ENCODE data around the gene ARL11. TPM values are rescaled to one million over a fixed set of nuclear protein-coding genes. Genes with fewer than 3 reads are reported as not detected.
A peak's percentile ranks its signal among the peaks of the same experiment; 100 is the strongest.

Gene ARL11
- polyA plus RNA-seq, 1 donor from 2014 or later, result not detected

DNA sequence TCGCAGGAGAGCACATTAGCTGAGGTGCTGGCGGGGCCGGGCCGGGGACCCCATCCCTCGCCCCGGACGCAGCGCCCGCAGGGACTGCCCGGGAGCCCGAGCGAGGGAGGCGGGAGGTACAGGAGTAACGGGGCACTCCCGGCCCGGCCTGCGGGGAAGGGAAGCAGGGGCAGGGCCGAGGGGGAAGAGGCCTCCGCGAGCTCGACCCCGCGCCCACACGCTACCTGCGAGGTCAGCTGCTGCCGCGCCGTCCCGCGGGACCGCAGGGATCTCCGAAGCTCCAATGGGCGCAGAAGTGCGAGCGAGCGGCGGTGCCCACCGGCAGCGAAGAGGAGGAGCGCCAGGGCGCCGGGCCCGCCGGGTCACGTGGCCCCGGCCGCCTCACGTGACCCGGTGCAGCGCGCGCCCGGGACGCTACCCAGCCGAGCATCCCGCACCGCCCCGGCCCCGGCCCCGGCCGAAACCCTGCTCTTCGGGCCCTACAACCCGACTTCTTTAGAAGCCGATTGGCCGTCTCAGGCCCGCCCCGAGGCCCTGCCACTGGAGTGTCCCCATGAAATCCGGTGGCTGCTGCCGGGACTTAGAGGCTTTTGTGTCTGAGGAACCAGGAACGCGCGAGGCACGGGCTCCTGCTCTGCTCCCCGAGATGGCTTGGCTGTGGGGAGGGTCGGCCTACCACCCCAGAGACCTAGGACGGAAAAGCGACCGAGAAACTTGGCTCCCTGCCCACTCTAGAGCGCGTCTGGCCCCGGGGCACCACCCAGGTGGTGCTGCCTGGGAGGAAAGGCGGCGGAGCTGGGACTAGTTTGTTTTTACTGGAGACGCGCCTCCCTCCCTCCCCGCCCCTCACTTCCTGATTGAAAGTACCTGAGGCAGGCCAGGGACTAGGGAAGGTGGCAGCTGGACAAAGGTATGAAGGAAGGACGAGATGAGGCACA, 42.8 kb upstream of the ARL11 start, which contains the start of gene RCBTB1:
TSS of gene RCBTB1 (minus strand) at position 339 of the 938 bp plus-strand sequence. CDS start 18,279 bp downstream, outside the sequence.
- peak within 1 kb of the TSS; percentile 91 for H3K4me3 ChIP-seq (ENCODE audit: low read length)
- H2AFZ ChIP-seq (ENCODE audit: low read depth, low read length), result peak within 1 kb of the TSS; percentile 92
- no peaks in the 10 kb centered on the region for H3K27me3 ChIP-seq (ENCODE audit: insufficient read depth, low read depth, low read length)
- H3K27ac ChIP-seq (ENCODE audit: low read length), result peak within 1 kb of the TSS; percentile 67
- peak within 1 kb of the TSS; percentile 84 for H3K9ac ChIP-seq (ENCODE audit: low read length)
- peak within 1 kb of the TSS; percentile 89 for H3K4me2 ChIP-seq (ENCODE audit: low read length)
- H3K79me2 ChIP-seq (replicated peaks; ENCODE audit: insufficient read depth, low read length), result no peaks in the 10 kb centered on the region
- no peaks in the 10 kb centered on the region for H3K9me2 ChIP-seq (ENCODE audit: insufficient read depth, low read length)
- H3K36me3 ChIP-seq (ENCODE audit: insufficient read depth, low read length), result no peaks in the 10 kb centered on the region
- peak; percentile 84 for TF ChIP-seq MXI1 (conservative IDR thresholded peaks at IDR 0.05; ENCODE audit: poor library complexity, severe bottlenecking)
- peak; percentile 59 for TF ChIP-seq TAF1 (IDR thresholded peaks at IDR 0.05; ENCODE audit: low read depth)
- TF ChIP-seq, protein P1, sequence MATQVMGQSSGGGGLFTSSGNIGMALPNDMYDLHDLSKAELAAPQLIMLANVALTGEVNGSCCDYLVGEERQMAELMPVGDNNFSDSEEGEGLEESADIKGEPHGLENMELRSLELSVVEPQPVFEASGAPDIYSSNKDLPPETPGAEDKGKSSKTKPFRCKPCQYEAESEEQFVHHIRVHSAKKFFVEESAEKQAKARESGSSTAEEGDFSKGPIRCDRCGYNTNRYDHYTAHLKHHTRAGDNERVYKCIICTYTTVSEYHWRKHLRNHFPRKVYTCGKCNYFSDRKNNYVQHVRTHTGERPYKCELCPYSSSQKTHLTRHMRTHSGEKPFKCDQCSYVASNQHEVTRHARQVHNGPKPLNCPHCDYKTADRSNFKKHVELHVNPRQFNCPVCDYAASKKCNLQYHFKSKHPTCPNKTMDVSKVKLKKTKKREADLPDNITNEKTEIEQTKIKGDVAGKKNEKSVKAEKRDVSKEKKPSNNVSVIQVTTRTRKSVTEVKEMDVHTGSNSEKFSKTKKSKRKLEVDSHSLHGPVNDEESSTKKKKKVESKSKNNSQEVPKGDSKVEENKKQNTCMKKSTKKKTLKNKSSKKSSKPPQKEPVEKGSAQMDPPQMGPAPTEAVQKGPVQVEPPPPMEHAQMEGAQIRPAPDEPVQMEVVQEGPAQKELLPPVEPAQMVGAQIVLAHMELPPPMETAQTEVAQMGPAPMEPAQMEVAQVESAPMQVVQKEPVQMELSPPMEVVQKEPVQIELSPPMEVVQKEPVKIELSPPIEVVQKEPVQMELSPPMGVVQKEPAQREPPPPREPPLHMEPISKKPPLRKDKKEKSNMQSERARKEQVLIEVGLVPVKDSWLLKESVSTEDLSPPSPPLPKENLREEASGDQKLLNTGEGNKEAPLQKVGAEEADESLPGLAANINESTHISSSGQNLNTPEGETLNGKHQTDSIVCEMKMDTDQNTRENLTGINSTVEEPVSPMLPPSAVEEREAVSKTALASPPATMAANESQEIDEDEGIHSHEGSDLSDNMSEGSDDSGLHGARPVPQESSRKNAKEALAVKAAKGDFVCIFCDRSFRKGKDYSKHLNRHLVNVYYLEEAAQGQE (IDR thresholded peaks at IDR 0.05; ENCODE audit: borderline replicate concordance), result no peak
- peak; percentile 11 for TF ChIP-seq RAD21 (conservative IDR thresholded peaks at IDR 0.05)
- TF ChIP-seq EZH2 (IDR thresholded peaks at IDR 0.05; ENCODE audit: borderline replicate concordance, insufficient read depth, low read length, poor library complexity, severe bottlenecking), result no peak
- TF ChIP-seq POLR2AphosphoS5 (IDR thresholded peaks at IDR 0.05), result peak; percentile 66
- TF ChIP-seq, protein P2, sequence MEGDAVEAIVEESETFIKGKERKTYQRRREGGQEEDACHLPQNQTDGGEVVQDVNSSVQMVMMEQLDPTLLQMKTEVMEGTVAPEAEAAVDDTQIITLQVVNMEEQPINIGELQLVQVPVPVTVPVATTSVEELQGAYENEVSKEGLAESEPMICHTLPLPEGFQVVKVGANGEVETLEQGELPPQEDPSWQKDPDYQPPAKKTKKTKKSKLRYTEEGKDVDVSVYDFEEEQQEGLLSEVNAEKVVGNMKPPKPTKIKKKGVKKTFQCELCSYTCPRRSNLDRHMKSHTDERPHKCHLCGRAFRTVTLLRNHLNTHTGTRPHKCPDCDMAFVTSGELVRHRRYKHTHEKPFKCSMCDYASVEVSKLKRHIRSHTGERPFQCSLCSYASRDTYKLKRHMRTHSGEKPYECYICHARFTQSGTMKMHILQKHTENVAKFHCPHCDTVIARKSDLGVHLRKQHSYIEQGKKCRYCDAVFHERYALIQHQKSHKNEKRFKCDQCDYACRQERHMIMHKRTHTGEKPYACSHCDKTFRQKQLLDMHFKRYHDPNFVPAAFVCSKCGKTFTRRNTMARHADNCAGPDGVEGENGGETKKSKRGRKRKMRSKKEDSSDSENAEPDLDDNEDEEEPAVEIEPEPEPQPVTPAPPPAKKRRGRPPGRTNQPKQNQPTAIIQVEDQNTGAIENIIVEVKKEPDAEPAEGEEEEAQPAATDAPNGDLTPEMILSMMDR (IDR thresholded peaks at IDR 0.05; ENCODE audit: poor library complexity, severe bottlenecking), result peak; percentile 3
- TF ChIP-seq EP300 (conservative IDR thresholded peaks at IDR 0.05; ENCODE audit: poor library complexity, severe bottlenecking), result peak; percentile 59
- H4K20me1 ChIP-seq (ENCODE audit: insufficient read depth), result no peaks in the 10 kb centered on the region
- no peaks in the 10 kb centered on the region for H3F3A ChIP-seq (ENCODE audit: insufficient read depth, low read length, poor library complexity, severe bottlenecking)
- no peaks in the 10 kb centered on the region for H3K9me3 ChIP-seq (ENCODE audit: low read length)

DNA sequence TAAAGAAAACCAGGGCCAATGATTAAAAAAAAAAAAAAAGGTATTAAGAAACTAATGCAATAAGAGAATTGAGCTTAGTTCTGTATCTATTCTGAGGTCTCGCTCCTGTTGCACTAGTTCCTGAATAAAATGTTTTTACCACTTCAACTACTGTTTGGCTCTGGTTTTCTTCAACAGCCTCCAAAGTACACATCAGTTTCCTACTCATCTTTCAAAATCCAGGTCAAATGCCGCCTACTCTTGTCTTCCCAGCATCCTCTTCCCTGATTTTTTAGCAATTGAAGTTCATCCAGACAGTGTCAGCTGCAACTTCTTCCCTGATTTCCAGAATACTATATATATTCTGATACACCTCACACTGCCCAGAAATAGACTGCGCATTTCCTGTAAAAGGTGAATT, 41.6 kb upstream of the ARL11 start:
- H3F3A ChIP-seq (ENCODE audit: insufficient read depth, low read length, poor library complexity, severe bottlenecking), result no peaks in the 10 kb centered on the region
- no peaks in the 10 kb centered on the region for H3K9me3 ChIP-seq (ENCODE audit: low read length)
- no peaks in the 10 kb centered on the region for H4K20me1 ChIP-seq (ENCODE audit: insufficient read depth)
- H3K9ac ChIP-seq (ENCODE audit: low read length), result no peak overlapping the region
- no peak overlapping the region for H3K27ac ChIP-seq (ENCODE audit: low read length)
- no peak overlapping the region for H3K4me3 ChIP-seq (ENCODE audit: low read length)
- no peak overlapping the region for H3K4me2 ChIP-seq (ENCODE audit: low read length)
- H3K36me3 ChIP-seq (ENCODE audit: insufficient read depth, low read length), result no peaks in the 10 kb centered on the region
- no peaks in the 10 kb centered on the region for H3K9me2 ChIP-seq (ENCODE audit: insufficient read depth, low read length)
- H3K79me2 ChIP-seq (replicated peaks; ENCODE audit: insufficient read depth, low read length), result no peaks in the 10 kb centered on the region
- H3K27me3 ChIP-seq (ENCODE audit: insufficient read depth, low read depth, low read length), result no peaks in the 10 kb centered on the region
- TF ChIP-seq MXI1 (conservative IDR thresholded peaks at IDR 0.05; ENCODE audit: poor library complexity, severe bottlenecking) (no peak), TAF1 (IDR thresholded peaks at IDR 0.05; ENCODE audit: low read depth) (no peak), EP300 (conservative IDR thresholded peaks at IDR 0.05; ENCODE audit: poor library complexity, severe bottlenecking) (no peak), EZH2 (IDR thresholded peaks at IDR 0.05; ENCODE audit: borderline replicate concordance, insufficient read depth, low read length, poor library complexity, severe bottlenecking) (no peak), POLR2AphosphoS5 (IDR thresholded peaks at IDR 0.05) (no peak)
- TF ChIP-seq, protein P1 (IDR thresholded peaks at IDR 0.05; ENCODE audit: borderline replicate concordance), result no peak
- TF ChIP-seq, protein P2 (IDR thresholded peaks at IDR 0.05; ENCODE audit: poor library complexity, severe bottlenecking), result no peak
- no peak overlapping the region for H2AFZ ChIP-seq (ENCODE audit: low read depth, low read length)

All from neural cell (in vitro differentiated cells).